ENCODE results near the gene FLNB. TPM values are rescaled to one million over a fixed set of nuclear protein-coding genes. Genes with fewer than 3 reads are reported as not detected.
A peak's percentile ranks its signal among the peaks of the same experiment; 100 is the strongest.

The FLNB gene
- total and polyA plus RNA-seq, 2 of the 13 experiments (the other 11 are each of a cell fraction or from before 2014, with no cell fraction given) = 106 to 130 TPM

DNA sequence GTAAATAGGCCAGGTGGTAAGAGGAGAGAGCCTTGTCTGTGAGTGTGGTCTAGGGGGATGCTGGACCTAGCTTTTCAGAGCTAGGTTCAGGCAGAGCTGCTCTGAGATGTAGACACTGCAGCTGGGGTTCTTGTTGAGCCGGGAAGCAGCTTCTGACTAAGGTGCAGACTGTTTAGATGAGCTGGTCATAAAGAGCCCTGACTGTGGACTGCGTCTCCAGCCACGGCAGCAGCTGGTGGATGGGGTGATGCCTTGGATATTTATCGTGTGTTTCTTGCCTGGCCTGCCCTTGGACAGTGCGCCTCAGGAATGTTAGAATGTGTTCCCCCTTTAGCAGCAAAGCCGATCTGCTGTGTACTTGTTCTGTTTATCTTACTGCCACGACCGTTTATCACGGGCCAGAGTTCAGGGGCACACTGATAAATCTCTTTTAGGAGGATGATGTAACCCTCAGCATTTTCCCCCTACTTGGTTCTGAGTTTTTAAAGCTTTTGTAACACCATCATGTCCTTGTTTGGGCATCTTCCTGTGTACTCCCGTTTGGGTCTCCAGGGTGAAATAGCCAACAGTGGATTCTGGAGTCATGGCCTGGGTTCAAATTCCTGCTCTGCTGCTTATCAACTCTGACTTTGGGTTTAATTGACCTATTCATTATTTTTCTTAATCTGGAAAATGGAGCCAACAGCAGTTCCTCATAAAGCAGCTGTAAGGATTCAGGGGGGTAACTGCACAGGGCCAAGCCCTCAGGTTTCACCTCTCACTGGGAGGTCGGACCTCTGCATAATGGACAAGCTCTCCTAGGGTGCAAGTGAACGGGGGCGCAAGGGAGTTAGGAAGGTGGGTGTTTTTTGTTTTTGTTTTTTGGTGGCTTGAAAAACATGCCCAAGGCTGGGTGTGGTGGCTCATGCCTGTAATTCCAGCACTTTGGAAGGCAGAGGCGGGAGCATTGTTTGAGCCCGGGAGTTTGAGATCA is 51.4 kb downstream of the FLNB start (continued):
- TF ChIP-seq CREM (IDR thresholded peaks at IDR 0.05) (peak; percentile 93), CREM (CRISPR knock-in tag; IDR thresholded peaks at IDR 0.05) (no peak), ZNF644 (CRISPR knock-in tag; IDR thresholded peaks at IDR 0.05; ENCODE audit: low read depth) (no peak; the same call in 1 of the 2 replicates), ELF1 (CRISPR knock-in tag; IDR thresholded peaks at IDR 0.05) (peak; percentile 70; the same call in 1 of the 2 replicates), NFIC (IDR thresholded peaks at IDR 0.05; ENCODE audit: low read length) (peak; percentile 93), ZBTB7A (CRISPR knock-in tag; IDR thresholded peaks at IDR 0.05) (no peak; the same call in 1 of the 2 replicates), MXI1 (IDR thresholded peaks at IDR 0.05; ENCODE audit: borderline replicate concordance, low read depth, low read length) (peak; percentile 60; the same call in 1 of the 3 replicates), HNRNPH1 (optimal IDR thresholded peaks at IDR 0.05; ENCODE audit: low read depth, low read length) (no peak), ZBTB1 (CRISPR knock-in tag; IDR thresholded peaks at IDR 0.05; ENCODE audit: borderline replicate concordance) (no peak), ZNF230 (CRISPR knock-in tag; IDR thresholded peaks at IDR 0.05) (no peak; the same call in 1 of the 2 replicates), ZNF782 (CRISPR knock-in tag; IDR thresholded peaks at IDR 0.05; ENCODE audit: borderline replicate concordance) (no peak), KLF6 (CRISPR knock-in tag; IDR thresholded peaks at IDR 0.05) (peak; percentile 83), HMG20A (CRISPR knock-in tag; IDR thresholded peaks at IDR 0.05; ENCODE audit: borderline replicate concordance) (peak; percentile 99), MED8 (CRISPR knock-in tag; IDR thresholded peaks at IDR 0.05; ENCODE audit: insufficient replicate concordance) (peak; percentile 95)
- TF ChIP-seq, protein P1, sequence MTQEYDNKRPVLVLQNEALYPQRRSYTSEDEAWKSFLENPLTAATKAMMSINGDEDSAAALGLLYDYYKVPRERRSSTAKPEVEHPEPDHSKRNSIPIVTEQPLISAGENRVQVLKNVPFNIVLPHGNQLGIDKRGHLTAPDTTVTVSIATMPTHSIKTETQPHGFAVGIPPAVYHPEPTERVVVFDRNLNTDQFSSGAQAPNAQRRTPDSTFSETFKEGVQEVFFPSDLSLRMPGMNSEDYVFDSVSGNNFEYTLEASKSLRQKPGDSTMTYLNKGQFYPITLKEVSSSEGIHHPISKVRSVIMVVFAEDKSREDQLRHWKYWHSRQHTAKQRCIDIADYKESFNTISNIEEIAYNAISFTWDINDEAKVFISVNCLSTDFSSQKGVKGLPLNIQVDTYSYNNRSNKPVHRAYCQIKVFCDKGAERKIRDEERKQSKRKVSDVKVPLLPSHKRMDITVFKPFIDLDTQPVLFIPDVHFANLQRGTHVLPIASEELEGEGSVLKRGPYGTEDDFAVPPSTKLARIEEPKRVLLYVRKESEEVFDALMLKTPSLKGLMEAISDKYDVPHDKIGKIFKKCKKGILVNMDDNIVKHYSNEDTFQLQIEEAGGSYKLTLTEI (CRISPR knock-in tag; conservative IDR thresholded peaks at IDR 0.05) = no peak
- TF ChIP-seq, protein P2, sequence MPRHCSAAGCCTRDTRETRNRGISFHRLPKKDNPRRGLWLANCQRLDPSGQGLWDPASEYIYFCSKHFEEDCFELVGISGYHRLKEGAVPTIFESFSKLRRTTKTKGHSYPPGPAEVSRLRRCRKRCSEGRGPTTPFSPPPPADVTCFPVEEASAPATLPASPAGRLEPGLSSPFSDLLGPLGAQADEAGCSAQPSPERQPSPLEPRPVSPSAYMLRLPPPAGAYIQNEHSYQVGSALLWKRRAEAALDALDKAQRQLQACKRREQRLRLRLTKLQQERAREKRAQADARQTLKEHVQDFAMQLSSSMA (CRISPR knock-in tag; IDR thresholded peaks at IDR 0.05) = no peak
- TF ChIP-seq, protein P3, sequence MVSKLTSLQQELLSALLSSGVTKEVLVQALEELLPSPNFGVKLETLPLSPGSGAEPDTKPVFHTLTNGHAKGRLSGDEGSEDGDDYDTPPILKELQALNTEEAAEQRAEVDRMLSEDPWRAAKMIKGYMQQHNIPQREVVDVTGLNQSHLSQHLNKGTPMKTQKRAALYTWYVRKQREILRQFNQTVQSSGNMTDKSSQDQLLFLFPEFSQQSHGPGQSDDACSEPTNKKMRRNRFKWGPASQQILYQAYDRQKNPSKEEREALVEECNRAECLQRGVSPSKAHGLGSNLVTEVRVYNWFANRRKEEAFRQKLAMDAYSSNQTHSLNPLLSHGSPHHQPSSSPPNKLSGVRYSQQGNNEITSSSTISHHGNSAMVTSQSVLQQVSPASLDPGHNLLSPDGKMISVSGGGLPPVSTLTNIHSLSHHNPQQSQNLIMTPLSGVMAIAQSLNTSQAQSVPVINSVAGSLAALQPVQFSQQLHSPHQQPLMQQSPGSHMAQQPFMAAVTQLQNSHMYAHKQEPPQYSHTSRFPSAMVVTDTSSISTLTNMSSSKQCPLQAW (CRISPR knock-in tag; IDR thresholded peaks at IDR 0.05) = peak; percentile 97
- TF ChIP-seq, protein P4, sequence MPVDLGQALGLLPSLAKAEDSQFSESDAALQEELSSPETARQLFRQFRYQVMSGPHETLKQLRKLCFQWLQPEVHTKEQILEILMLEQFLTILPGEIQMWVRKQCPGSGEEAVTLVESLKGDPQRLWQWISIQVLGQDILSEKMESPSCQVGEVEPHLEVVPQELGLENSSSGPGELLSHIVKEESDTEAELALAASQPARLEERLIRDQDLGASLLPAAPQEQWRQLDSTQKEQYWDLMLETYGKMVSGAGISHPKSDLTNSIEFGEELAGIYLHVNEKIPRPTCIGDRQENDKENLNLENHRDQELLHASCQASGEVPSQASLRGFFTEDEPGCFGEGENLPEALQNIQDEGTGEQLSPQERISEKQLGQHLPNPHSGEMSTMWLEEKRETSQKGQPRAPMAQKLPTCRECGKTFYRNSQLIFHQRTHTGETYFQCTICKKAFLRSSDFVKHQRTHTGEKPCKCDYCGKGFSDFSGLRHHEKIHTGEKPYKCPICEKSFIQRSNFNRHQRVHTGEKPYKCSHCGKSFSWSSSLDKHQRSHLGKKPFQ (CRISPR knock-in tag; IDR thresholded peaks at IDR 0.05; ENCODE audit: insufficient replicate concordance) = peak; percentile 76
- TF ChIP-seq, protein P5, sequence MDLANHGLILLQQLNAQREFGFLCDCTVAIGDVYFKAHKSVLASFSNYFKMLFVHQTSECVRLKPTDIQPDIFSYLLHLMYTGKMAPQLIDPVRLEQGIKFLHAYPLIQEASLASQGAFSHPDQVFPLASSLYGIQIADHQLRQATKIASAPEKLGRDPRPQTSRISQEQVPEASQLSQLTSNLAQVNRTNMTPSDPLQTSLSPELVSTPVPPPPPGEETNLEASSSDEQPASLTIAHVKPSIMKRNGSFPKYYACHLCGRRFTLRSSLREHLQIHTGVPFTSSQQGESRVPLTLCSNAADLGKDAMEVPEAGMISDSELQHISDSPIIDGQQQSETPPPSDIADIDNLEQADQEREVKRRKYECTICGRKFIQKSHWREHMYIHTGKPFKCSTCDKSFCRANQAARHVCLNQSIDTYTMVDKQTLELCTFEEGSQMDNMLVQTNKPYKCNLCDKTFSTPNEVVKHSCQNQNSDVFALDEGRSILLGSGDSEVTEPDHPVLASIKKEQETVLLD (CRISPR knock-in tag; IDR thresholded peaks at IDR 0.05; ENCODE audit: low read depth) = no peak
- TF ChIP-seq, protein P6, sequence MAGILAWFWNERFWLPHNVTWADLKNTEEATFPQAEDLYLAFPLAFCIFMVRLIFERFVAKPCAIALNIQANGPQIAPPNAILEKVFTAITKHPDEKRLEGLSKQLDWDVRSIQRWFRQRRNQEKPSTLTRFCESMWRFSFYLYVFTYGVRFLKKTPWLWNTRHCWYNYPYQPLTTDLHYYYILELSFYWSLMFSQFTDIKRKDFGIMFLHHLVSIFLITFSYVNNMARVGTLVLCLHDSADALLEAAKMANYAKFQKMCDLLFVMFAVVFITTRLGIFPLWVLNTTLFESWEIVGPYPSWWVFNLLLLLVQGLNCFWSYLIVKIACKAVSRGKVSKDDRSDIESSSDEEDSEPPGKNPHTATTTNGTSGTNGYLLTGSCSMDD (CRISPR knock-in tag; IDR thresholded peaks at IDR 0.05) = no peak
